ENCODE measurements around the gene CLCNKA.

CLCNKA gene

GRCh38 chr1:16076031-16076864 is 54.4 kb downstream of the CLCNKA start:
- DNase-seq (ENCODE audit: low read depth in 2 of 3, low spot score in 1 of 3), result no peak

DNA sequence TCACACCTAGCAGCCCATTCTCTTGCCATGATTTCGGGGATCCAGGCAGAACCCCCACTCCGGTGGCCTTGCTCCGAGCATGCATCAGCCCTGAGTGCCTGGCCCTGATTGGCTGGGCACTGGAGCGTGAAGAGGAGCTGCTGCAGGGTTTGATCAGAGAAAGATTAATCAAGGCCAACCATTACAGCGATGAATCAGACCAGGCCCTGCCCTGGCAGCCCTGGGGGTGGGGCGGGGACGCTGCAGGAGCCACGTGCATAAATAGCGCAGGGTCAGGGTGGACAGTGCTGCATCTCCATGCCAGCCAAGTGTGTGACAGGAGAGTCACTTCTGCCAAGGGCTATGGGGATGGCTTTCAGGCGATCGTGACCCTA is 55.0 kb downstream of the CLCNKA start:
- no peak for DNase-seq (ENCODE audit: low read depth in 2 of 3, low spot score in 1 of 3)

DNA sequence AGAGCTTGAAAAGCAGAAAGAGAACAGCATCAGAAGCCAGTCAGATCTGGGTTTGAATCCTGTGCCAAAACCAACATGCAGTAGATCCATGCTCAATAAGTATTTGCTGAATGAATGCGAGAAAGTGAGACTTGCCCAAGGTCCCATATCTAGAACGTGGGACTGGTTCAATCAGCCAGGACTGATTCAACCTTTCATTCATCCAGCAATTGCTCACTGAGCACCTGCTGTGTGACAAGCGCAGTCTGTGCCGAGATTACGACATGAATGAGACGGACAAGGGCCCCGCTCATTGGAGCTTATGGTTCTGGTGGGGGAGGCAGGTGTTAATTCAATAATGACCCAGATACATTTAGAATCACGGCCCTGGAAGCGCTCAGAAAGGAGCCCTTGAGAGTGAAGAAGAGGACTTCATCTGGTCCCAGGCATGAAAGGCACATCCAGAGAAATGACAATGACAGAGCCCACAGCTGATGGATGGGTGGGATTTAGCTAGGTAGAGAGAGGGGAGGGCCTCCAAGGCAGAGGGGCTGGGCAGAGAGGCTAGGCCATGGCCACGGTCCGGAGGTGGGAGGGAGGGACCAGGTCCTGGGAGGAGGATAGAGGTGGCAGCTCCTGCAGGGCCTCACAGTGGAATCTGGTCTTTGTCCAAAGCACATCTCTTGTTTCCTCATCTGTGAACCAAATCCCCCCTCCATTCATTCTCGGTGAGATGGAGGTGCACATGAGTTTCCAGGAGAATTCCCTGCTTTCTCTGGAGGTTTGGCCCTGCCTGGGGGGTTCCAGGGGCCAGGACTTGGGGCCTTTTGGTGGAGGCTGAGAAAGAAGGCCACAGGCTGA is 55.8 kb downstream of the CLCNKA start:
- no peak for DNase-seq (ENCODE audit: low read depth in 2 of 3, low spot score in 1 of 3)

DNA sequence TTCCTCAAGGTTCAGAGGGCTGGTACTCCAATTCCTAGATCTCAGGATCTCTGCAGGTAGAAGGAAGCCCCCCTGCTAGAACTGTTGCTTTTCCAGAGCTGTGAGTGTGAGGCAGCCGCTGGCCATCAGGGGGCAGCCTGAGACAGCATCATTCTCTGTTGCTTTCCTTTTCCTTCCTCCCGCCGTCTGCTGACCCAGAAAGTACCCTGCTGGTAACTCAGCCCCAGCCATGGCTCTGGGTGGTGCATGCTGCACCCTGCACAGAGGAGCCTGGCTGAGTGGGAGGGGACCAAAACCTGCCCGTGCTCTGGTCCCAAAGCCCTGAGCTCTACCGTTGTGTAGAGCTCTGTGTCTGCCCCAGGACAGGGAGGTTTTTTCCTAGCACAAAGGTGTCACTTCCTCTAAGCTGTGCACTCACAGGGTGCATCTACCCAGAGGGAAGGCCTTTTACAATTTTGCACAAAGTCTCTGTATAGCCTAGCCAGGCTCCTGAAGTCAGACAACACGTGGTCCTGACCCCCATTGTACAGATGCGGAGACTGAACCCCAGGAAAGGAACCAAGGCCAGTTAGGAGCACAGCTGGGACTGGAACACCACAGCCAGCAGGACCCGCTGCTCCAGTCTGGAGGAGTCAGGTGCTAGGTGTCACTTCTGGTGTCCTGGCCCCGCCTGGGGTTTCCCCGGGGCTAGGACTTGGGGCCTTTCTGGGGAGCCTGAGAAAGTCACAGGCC is 57.3 kb downstream of the CLCNKA start:
- peak; percentile 54 to 65 (median 60) for DNase-seq (ENCODE audit: low read depth in 2 of 3, low spot score in 1 of 3)

GRCh38 chr1:16080422-16081150 is 58.8 kb downstream of the CLCNKA start:
- DNase-seq (ENCODE audit: low read depth in 2 of 3, low spot score in 1 of 3), result no peak

GRCh38 chr1:16081636-16082035 is 59.8 kb downstream of the CLCNKA start:
- no peak for DNase-seq (ENCODE audit: low read depth in 2 of 3, low spot score in 1 of 3)

DNA sequence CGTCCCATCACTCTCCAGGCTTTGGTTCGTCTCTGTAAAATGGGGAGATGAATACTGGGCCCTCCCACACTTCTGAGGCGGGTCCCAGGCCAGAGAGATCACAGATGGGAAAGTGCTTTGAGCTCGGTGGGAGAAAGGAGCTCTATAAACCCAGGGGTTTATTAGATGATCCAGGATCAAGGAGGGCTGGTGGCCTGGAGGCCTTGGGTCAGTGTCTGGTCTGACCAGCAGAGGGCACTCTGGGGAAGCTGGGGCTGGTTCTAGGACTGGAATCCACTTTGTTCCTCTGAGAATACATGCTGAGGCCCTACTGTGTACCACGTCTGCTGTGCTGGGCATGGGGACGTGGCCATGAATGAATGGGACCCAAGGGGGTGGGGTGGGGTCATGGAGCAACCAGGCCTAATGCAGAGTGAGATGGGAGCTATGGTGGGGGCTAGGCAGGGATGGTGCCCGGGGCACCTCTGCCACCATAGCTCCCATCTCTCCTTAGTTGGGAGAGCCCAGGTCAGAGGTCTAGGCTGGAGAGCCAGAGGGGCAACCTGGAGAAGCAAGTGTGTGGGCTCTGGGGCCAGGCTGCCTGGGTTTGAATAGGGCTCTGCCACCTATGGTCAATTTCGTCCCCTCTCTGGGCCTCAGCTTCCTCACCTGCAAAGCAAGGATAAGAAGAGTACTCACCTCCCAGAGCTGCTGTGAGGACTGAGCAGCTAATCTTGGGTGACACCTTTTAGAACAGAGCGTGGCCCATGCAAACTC is 60.6 kb downstream of the CLCNKA start:
- peak; percentile 48 to 72 (median 61) for DNase-seq (ENCODE audit: low read depth in 2 of 3, low spot score in 1 of 3)

DNA sequence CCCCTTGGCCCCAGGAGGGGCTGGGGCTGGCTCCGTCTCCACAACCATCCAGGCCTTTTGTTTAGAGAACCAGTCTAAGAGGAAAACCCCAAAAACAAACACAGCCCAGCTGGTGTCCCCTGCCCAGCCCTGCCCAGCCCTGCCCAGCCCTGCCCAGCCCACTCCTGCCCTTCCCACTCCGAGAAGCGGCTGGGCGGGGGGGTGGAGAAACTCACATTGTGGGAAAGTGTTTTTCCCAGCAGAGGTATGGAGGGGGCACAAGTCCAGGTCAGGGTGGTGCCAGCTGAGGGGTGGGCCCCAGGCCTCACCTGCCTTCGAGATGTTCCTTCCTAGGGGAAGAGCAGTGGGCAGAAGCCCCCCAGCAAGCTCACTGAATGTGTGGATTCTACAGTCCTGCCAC is 61.6 kb downstream of the CLCNKA start:
- DNase-seq (ENCODE audit: low read depth in 2 of 3, low spot score in 1 of 3), result no peak
